CD4-positive, alpha-beta memory T cell (primary cell): ENCODE data around the gene RBM8A. TPM values are rescaled to one million over a fixed set of nuclear protein-coding genes. Genes with fewer than 3 reads are reported as not detected.

ENCODE experiments used
- CTCF ChIA-PET: fragments of 350-600 bp; sonication (Branson Sonifier 250); formaldehyde crosslinking; loops from one replicate; lab custom pipeline; 2021; ENCODE audit warnings: inconsistent platforms; ENCODE audit not compliant: partially characterized antibody; lab: Charles Lee
- POLR2A ChIA-PET: fragments of 350-600 bp; sonication (Branson Sonifier 250); formaldehyde crosslinking; loops from one replicate; lab custom pipeline; 2021; ENCODE audit not compliant: partially characterized antibody; lab: Charles Lee
- DNase-seq, 5 donors: peaks; one replicate each; pipeline versions ENCODE4 v3.0.0 to v3.0.0-alpha.2; 2020 to 2022; ENCODE audit warnings: mixed read lengths in 1 of 5
- H3K27ac ChIP-seq: one replicate; pipeline ENCODE4 v1.7.0; 2013; ENCODE audit warnings: low read depth, low read length
- H3K27me3 ChIP-seq: 2 replicates; pipeline ENCODE4 v1.7.0; 2013; ENCODE audit warnings: mild to moderate bottlenecking, low read length, moderate library complexity; ENCODE audit not compliant: insufficient read depth
- H3K36me3 ChIP-seq: 2 replicates; pipeline ENCODE4 v1.7.0; 2013; ENCODE audit warnings: mild to moderate bottlenecking, low read length, moderate library complexity; ENCODE audit not compliant: insufficient read depth
- H3K4me1 ChIP-seq: 2 replicates; pipeline ENCODE4 v1.7.0; 2013; ENCODE audit warnings: mild to moderate bottlenecking, low read length, moderate library complexity; ENCODE audit not compliant: insufficient read depth
- H3K4me3 ChIP-seq, 2 donors: one replicate each; pipeline ENCODE4 v1.7.0; 2013; ENCODE audit warnings: low read length in 2 of 2, mild to moderate bottlenecking in 1 of 2
- H3K9me3 ChIP-seq, 2 donors: one replicate each; pipeline ENCODE4 v1.7.0; 2013; ENCODE audit warnings: low read length in 2 of 2, control low read depth in 1 of 2; ENCODE audit not compliant: control insufficient read depth in 1 of 2
- H3K27ac Mint-ChIP-seq, 7 donors: one replicate each; pipeline ENCODE4 v1.8.0; 2020 to 2021; ENCODE audit warnings: mixed read lengths in 7 of 7, mild to moderate bottlenecking in 6 of 7, inconsistent platforms in 3 of 7, moderate library complexity in 3 of 7
- H3K27me3 Mint-ChIP-seq, 2 donors: one replicate each; pipeline ENCODE4 v1.8.0; 2020 to 2021; ENCODE audit warnings: mixed read lengths in 2 of 2
- H3K36me3 Mint-ChIP-seq, 2 donors: one replicate each; pipeline ENCODE4 v1.8.0; 2020 to 2021; ENCODE audit warnings: mixed read lengths in 2 of 2, inconsistent platforms in 1 of 2, mild to moderate bottlenecking in 1 of 2
- H3K4me1 Mint-ChIP-seq, 4 donors: one replicate each; pipeline ENCODE4 v1.8.0; 2020 to 2021; ENCODE audit warnings: mixed read lengths in 4 of 4, mild to moderate bottlenecking in 1 of 4
- H3K4me3 Mint-ChIP-seq, 8 donors: one replicate each; pipeline ENCODE4 v1.8.0; 2020 to 2021; ENCODE audit warnings: mixed read lengths in 8 of 8, mild to moderate bottlenecking in 7 of 8, moderate library complexity in 6 of 8, inconsistent platforms in 3 of 8
- H3K9me3 Mint-ChIP-seq, 8 donors: one replicate each; pipeline ENCODE4 v1.8.0; 2020 to 2021; ENCODE audit warnings: mixed read lengths in 8 of 8, mild to moderate bottlenecking in 5 of 8, inconsistent platforms in 3 of 8, moderate library complexity in 1 of 8
- intact Hi-C: fragments of 100-400 bp; cut with micrococcal nuclease; formaldehyde crosslinking; loops from one replicate; pipeline ENCODE4 v1.15.1; 2023
- polyA plus RNA-seq, 2 donors: library from polyadenylated mRNA; unstranded; fragments of 300-500 nt; fragmentation: Illumina TruSeq; gene quantifications; one replicate each; pipeline ENCODE4 v1.2.3, GENCODE V29; 2021
- total RNA-seq, 2 experiments: library from RNA; stranded (reverse); gene quantifications; one replicate each; pipeline ENCODE4 v1.2.3, GENCODE V29; 2021

The RBM8A gene
- total and polyA plus RNA-seq, 4 experiments from 2014 or later: 116 to 169 (median 126) TPM

- H3K36me3 ChIP-seq: no peaks in the 10 kb centered on the region
- DNase-seq: no peak
- ChIA-PET POLR2A (interaction anchor here (0.8 to 17.4 kb wide), 26 partner anchors 8 to 141 kb away, joined by 3 to 444 read pairs (median 8); partner anchors contain the start of genes NUDT17, PEX11B, PIAS3 and POLR3C), CTCF (interaction anchor here (0.6 to 9.4 kb wide), 15 partner anchors 10 to 119 kb away, joined by 3 to 98 read pairs (median 5); partner anchors contain the start of genes NUDT17, PIAS3 and RBM8A)
- H3K4me3 ChIP-seq: peak overlapping the region; percentile 65 to 94
- intact Hi-C loops: no loop called here
- peaks cover 14 to 25% of the 10 kb centered on the region in 2 donors for H3K36me3 Mint-ChIP-seq
- H3K27me3 ChIP-seq: no peaks in the 10 kb centered on the region
- peaks cover 0 to 5% (median 0%) of the 10 kb centered on the region in 8 donors for H3K9me3 Mint-ChIP-seq
- H3K27ac ChIP-seq: peak overlapping the region; percentile 71
- no peaks in the 10 kb centered on the region for H3K9me3 ChIP-seq
- peaks cover 53% of the 10 kb centered on the region for H3K4me1 ChIP-seq
- H3K4me3 Mint-ChIP-seq: peak overlapping the region; percentile 89 to 95 (median 93)
- H3K27ac Mint-ChIP-seq: peak overlapping the region; percentile 89 to 99 (median 98)
- H3K27me3 Mint-ChIP-seq: no peaks in the 10 kb centered on the region
- peaks cover 23 to 62% (median 37%) of the 10 kb centered on the region in 4 donors for H3K4me1 Mint-ChIP-seq
Measured at GRCh38 chr1:145965119-145965744, 37.9 kb upstream of the RBM8A start.

DNA sequence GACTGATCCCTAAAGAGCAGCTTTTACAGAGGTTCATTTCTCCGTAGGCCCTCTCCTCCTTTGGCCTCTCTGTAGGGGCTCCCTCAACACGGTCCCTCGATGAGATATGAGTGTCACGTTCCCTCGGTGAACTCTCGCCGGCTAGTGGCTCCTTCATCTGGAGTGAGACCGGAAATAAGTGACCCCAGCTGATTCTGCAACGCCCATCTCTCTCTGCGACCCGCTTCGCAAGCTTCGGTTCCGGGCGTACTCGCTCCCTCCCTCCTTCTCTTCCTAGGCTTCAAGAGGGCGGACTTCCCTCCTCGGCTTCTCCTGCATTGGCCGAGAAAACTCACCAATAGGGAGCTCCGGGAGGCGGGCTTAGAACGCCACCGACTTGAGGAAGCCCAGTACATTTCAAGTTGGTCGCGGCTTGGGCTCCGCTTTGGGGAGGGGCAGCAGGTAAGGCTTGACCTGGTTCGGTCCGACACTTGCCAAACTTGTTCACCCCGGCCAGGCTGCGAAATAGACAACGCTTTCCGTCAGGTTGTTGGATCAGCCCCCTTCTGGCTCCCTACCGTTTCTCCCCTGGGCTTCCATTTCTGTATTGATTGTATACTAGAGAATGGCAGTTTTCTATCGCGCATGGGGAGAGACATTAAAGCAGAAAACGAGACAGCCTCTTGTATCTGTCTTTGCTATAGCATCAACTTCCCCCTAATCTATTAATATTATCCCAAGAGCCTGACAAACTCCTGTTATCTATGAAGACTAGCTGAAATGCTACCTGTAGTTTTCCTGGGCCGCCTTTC, 37.2 kb upstream of the RBM8A start, which contains the start of the genes ANKRD34A and POLR3GL:
TSS of gene ANKRD34A (minus strand) at position 248 of the 791 bp plus-strand sequence. CDS start 2,816 bp downstream, outside the sequence.
TSS of gene POLR3GL (plus strand) at position 363 of the 791 bp plus-strand sequence. CDS start 10,176 bp downstream, outside the sequence.
- peaks cover 10 to 25% of the 10 kb centered on the region in 2 donors for H3K36me3 Mint-ChIP-seq
- Histone ChIP-seq H3K27me3 (no peaks in the 10 kb centered on the region), H3K27ac (peak within 1 kb of the TSS; percentile 71), H3K9me3 (no peaks in the 10 kb centered on the region), H3K36me3 (no peaks in the 10 kb centered on the region), H3K4me3 (peak within 1 kb of the TSS; percentile 65 to 94), H3K4me1 (peaks cover 60% of the 10 kb centered on the region)
- ChIA-PET POLR2A (interaction anchor here (0.8 to 17.4 kb wide), 33 partner anchors 8 to 140 kb away, joined by 3 to 444 read pairs (median 4); partner anchors contain the start of genes NUDT17, PEX11B, PIAS3 and POLR3C), CTCF (interaction anchor here (0.9 to 9.4 kb wide), 19 partner anchors 10 to 118 kb away, joined by 3 to 98 read pairs (median 5); partner anchors contain the start of genes NUDT17, PIAS3 and RBM8A)
- DNase-seq: peak; percentile 88 to 97 (median 90)
- no peaks in the 10 kb centered on the region for H3K27me3 Mint-ChIP-seq
- H3K9me3 Mint-ChIP-seq: peaks cover 0 to 5% (median 0%) of the 10 kb centered on the region in 8 donors
- peak within 1 kb of the TSS; percentile 89 to 99 (median 98) for H3K27ac Mint-ChIP-seq
- peak within 1 kb of the TSS; percentile 89 to 95 (median 93) for H3K4me3 Mint-ChIP-seq
- peaks cover 29 to 69% (median 42%) of the 10 kb centered on the region in 4 donors for H3K4me1 Mint-ChIP-seq
- intact Hi-C loops: loop anchor here (1.0 to 5.0 kb wide), 5 partner anchors 13 to 105 kb away; partner anchors contain the start of genes PIAS3, RBM8A and TXNIP

DNA sequence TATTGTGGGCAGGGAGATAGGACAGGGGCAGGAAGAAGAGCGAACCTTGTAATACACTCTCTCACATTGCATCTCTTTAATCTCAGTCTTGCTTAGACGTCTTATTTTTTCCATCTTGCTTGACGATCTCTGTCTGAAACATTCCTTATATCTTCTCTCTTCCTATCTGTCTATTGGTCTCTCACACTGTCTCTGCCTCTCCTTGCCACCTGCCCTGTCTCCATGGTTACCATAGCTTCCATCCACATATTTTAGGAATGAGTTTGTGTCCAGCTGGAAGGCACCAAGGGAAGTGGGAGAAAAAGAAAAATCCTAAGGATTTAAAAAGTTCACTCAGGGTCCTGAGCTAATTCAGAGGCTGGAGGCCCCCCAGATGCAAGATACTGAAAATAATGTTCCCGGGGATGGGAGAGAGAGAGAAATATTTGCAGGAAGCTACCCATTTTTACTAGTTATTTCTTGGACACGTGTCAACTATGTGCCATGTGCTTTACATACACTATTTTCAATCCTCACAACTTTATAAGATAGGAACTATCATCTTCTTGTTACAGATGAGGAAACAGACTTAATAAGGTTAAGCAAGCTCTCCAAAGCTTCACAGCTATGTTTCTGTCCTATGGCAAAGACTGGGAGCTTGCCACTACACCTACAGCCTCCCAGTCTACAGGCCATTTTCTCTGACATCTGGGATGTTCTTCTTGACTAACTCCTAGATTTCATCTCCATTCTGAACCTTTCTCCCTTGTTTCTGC, 36.2 kb upstream of the RBM8A start:
- no peaks in the 10 kb centered on the region for H3K27me3 Mint-ChIP-seq
- Histone ChIP-seq H3K9me3 (no peaks in the 10 kb centered on the region), H3K27me3 (no peaks in the 10 kb centered on the region), H3K4me1 (peaks cover 70% of the 10 kb centered on the region), H3K36me3 (no peaks in the 10 kb centered on the region), H3K4me3 (peak overlapping the region; percentile 65 to 94), H3K27ac (peak overlapping the region; percentile 71)
- intact Hi-C loops: loop anchor here (1.0 to 5.0 kb wide), 5 partner anchors 14 to 104 kb away; partner anchors contain the start of genes PIAS3, RBM8A and TXNIP
- no peak for DNase-seq
- peaks cover 0 to 5% (median 0%) of the 10 kb centered on the region in 8 donors for H3K9me3 Mint-ChIP-seq
- H3K4me1 Mint-ChIP-seq: peaks cover 40 to 80% (median 53%) of the 10 kb centered on the region in 4 donors
- peak overlapping the region; percentile 89 to 95 (median 93) for H3K4me3 Mint-ChIP-seq
- peak overlapping the region; percentile 89 to 99 (median 98) for H3K27ac Mint-ChIP-seq
- CTCF ChIA-PET: interaction anchor here (0.6 to 9.4 kb wide), 19 partner anchors 8 to 117 kb away, joined by 3 to 98 read pairs (median 5); partner anchors contain the start of genes NUDT17, PIAS3 and RBM8A
- POLR2A ChIA-PET: interaction anchor here (0.9 to 17.4 kb wide), 22 partner anchors 9 to 139 kb away, joined by 3 to 444 read pairs (median 10); partner anchors contain the start of genes NUDT17, PEX11B, PIAS3 and POLR3C
- peaks cover 10 to 25% of the 10 kb centered on the region in 2 donors for H3K36me3 Mint-ChIP-seq

GRCh38 chr1:145962157-145963102, 35.1 kb upstream of the RBM8A start:
- H3K4me1 Mint-ChIP-seq: peaks cover 44 to 80% (median 53%) of the 10 kb centered on the region in 4 donors

DNA sequence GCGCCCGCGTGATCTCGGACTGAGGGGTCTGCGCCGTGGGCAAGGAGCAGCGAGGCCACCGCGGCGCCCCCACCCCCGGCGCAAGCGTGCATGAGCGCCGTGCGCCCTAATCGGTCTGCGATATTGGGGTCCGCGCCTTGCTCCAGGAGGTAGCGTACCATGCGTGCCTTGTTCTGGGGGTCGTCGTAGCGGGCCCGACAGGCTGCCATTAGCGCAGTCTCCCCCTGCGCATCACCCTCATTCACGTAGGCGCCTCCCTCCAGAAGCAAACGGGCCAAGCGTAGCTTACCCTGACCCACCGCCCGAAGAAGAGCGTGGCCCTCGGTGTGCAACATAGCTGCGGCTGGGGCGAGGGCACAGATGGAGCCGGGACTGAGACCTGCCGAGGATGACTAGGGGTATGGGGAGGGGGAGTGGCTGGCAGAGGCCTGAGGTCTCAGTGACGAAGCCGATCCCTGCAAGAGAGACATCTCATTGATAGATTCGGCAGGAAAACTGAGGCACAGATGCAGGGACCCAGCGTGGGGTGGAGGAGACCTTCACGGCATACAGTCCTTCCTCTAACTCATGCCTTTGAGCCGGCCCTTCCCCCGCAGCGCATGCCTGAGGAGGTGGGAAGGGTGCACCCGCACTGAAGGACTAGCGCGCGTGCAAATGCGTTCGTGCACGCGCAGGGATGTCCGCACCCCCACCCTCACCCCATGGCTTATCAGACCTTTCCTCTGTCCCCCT, 34.3 kb upstream of the RBM8A start:
- Mint-ChIP-seq H3K9me3 (no peaks in the 10 kb centered on the region), H3K27me3 (no peaks in the 10 kb centered on the region), H3K4me3 (peak overlapping the region; percentile 88 to 97 (median 94)), H3K4me1 (peaks cover 47 to 83% (median 54%) of the 10 kb centered on the region in 4 donors), H3K36me3 (peaks cover 0 to 24% of the 10 kb centered on the region in 2 donors), H3K27ac (peak overlapping the region; percentile 86 to 94 (median 91))
- POLR2A ChIA-PET: interaction anchor here (1.1 to 17.4 kb wide), 9 partner anchors 9 to 103 kb away, joined by 3 to 444 read pairs (median 54); partner anchors contain the start of genes PEX11B, PIAS3, RBM8A and TXNIP
- CTCF ChIA-PET: interaction anchor here (3.5 to 9.4 kb wide), 4 partner anchors 17 to 115 kb away, joined by 26 to 98 read pairs (median 36); partner anchors contain the start of genes NUDT17 and RBM8A
- H3K27ac ChIP-seq: peak overlapping the region; percentile 71
- H3K36me3 ChIP-seq: no peaks in the 10 kb centered on the region
- no peaks in the 10 kb centered on the region for H3K27me3 ChIP-seq
- peak in 4 of 5 donors; percentile 35 to 63 (median 41) for DNase-seq
- H3K4me1 ChIP-seq: peaks cover 64% of the 10 kb centered on the region
- intact Hi-C loops: loop anchor here (5.0 kb wide), 1 partner anchor 36 kb away; the partner anchor contains the start of gene TXNIP
- H3K4me3 ChIP-seq: peak overlapping the region; percentile 44 to 85
- H3K9me3 ChIP-seq: no peaks in the 10 kb centered on the region

More at GRCh38 chr1:145962157-145963102, 35.1 kb upstream of the RBM8A start:
- Mint-ChIP-seq H3K27me3 (no peaks in the 10 kb centered on the region), H3K36me3 (peaks cover 3 to 20% of the 10 kb centered on the region in 2 donors), H3K9me3 (peaks cover 0 to 3% (median 0%) of the 10 kb centered on the region in 8 donors), H3K4me3 (peak overlapping the region; percentile 93 to 97 (median 95)), H3K27ac (peak overlapping the region; percentile 89 to 99 (median 98))
- peaks cover 65% of the 10 kb centered on the region for H3K4me1 ChIP-seq
- peak in 2 of 5 donors; percentile 27 to 55 for DNase-seq
- POLR2A ChIA-PET: interaction anchor here (1.1 to 17.4 kb wide), 11 partner anchors 8 to 104 kb away, joined by 3 to 444 read pairs (median 19); partner anchors contain the start of genes PEX11B, PIAS3, RBM8A and TXNIP
- CTCF ChIA-PET: interaction anchor here (1.4 to 9.4 kb wide), 7 partner anchors 16 to 116 kb away, joined by 4 to 98 read pairs (median 26); partner anchors contain the start of genes NUDT17, PIAS3 and RBM8A
- H3K27ac ChIP-seq: peak overlapping the region; percentile 71
- no peaks in the 10 kb centered on the region for H3K9me3 ChIP-seq
- H3K4me3 ChIP-seq: peak overlapping the region; percentile 65 to 85
- H3K36me3 ChIP-seq: no peaks in the 10 kb centered on the region
- H3K27me3 ChIP-seq: no peaks in the 10 kb centered on the region
- intact Hi-C loops: loop anchor here (5.0 kb wide), 1 partner anchor 35 kb away; the partner anchor contains the start of gene TXNIP
